K562 (cell line): ENCODE data around the gene C1orf122. TPM values are rescaled to one million over a fixed set of nuclear protein-coding genes. Genes with fewer than 3 reads are reported as not detected.

Source experiments
- ATAC-seq: fragments of 200-7000 bp; cut with Tn5 transposase; 3 replicates; pipeline ENCODE4 v1.9.1; 2020; ENCODE audit warnings: moderate library complexity
- BruUV-seq: library from RNA; stranded (reverse); fragments of 400-500 nt; replicated peaks from 2 replicates; lab custom pipeline; 2021; lab: Mats Ljungman, UMichigan
- CTCF ChIA-PET: fragments of 300-600 bp; formaldehyde crosslinking; extraction: SDS; loops from one replicate; lab custom pipeline; 2021; ENCODE audit warnings: low intra/inter-chr PET ratio; lab: Yijun Ruan, JAX
- POLR2A ChIA-PET: fragments of 300-600, 350-650 bp; sonication (Branson Sonifier 250); formaldehyde crosslinking; extraction: SDS; loops from one replicate; lab custom pipeline; 2021; ENCODE audit warnings: antibody characterized with exemption, inconsistent platforms; lab: Yijun Ruan, JAX
- DNase-seq, 4 experiments: peaks; one replicate each; pipeline versions ENCODE4 v3.0.0 to v3.0.0-alpha.2; 2011 to 2018; ENCODE audit warnings: low spot score in 3 of 4, mixed read lengths in 3 of 4; ENCODE audit errors: extremely low read depth in 1 of 4
- FAIRE-seq: peaks from 2 replicates; lab custom pipeline; 2011; peaks lifted over from hg19 to GRCh38; lab: Jason Lieb, UNC
- H2AFZ ChIP-seq: 2 replicates; pipeline ENCODE4 v1.6.0; 2011; ENCODE audit warnings: low read depth, low read length, control low read depth, inconsistent platforms
- H3K27ac ChIP-seq: fragments of 200-600 bp; 3 replicates; pipeline ENCODE4 v1.8.0; 2011; ENCODE audit warnings: low read depth, mild to moderate bottlenecking, control low read depth, inconsistent platforms, low read length, moderate library complexity, mixed read lengths; ENCODE audit errors: extremely low read depth
- H3K27me3 ChIP-seq, 2 experiments: fragments of 300-600 bp in 1 of 2; 2 replicates in 1 of 2; 3 replicates in 1 of 2; pipeline versions ENCODE4 v1.6.0 to v1.8.0; 2011; ENCODE audit warnings: inconsistent platforms in 2 of 2, low read length in 2 of 2, mild to moderate bottlenecking in 1 of 2, mixed read lengths in 1 of 2, moderate library complexity in 1 of 2; ENCODE audit not compliant: control insufficient read depth in 2 of 2, insufficient read depth in 2 of 2
- H3K36me3 ChIP-seq: fragments of 300-600 bp; 3 replicates; pipeline ENCODE4 v1.8.0; 2011; ENCODE audit warnings: mild to moderate bottlenecking, low read length, inconsistent platforms; ENCODE audit not compliant: control insufficient read depth, insufficient read depth
- H3K4me1 ChIP-seq, 2 experiments: fragments of 200-600 bp in 1 of 2; replicated peaks in 1 of 2; 2 replicates in 1 of 2; 3 replicates in 1 of 2; pipeline versions ENCODE4 v1.5.1 to v1.8.0; 2011; ENCODE audit warnings: inconsistent platforms in 2 of 2, low read length in 2 of 2, mild to moderate bottlenecking in 1 of 2, mixed read lengths in 1 of 2, moderate library complexity in 1 of 2; ENCODE audit not compliant: control insufficient read depth in 2 of 2, insufficient read depth in 2 of 2
- H3K4me2 ChIP-seq: 2 replicates; pipeline ENCODE4 v1.6.1; 2011; ENCODE audit warnings: low read length, control low read depth, inconsistent platforms, mixed read lengths; ENCODE audit not compliant: insufficient read depth
- H3K4me3 ChIP-seq: fragments of 200-600 bp; sonication (generic), shearing (Covaris generic); 2 replicates; pipeline ENCODE4 v1.5.1; 2016; ENCODE audit warnings: control low read depth, inconsistent platforms
- H3K79me2 ChIP-seq: fragments of 200-600 bp; 3 replicates; pipeline ENCODE4 v1.8.0; 2011; ENCODE audit warnings: low read length, inconsistent platforms; ENCODE audit not compliant: control insufficient read depth, insufficient read depth
- H3K9ac ChIP-seq, 2 experiments: 2 replicates each; pipeline versions ENCODE4 v1.6.0 to v1.6.1; 2011; ENCODE audit warnings: low read depth in 2 of 2, low read length in 2 of 2, control low read depth in 1 of 2, inconsistent platforms in 1 of 2, mild to moderate bottlenecking in 1 of 2, mixed read lengths in 1 of 2; ENCODE audit not compliant: insufficient read depth in 1 of 2
- H3K9me1 ChIP-seq: one replicate; pipeline ENCODE4 v1.6.0; 2011; ENCODE audit warnings: inconsistent platforms, mild to moderate bottlenecking, low read length, moderate library complexity; ENCODE audit not compliant: control insufficient read depth, insufficient read depth
- H3K9me3 ChIP-seq: replicated peaks from 2 replicates; pipeline ENCODE4 v1.5.1; 2011; ENCODE audit warnings: low read depth, low read length, inconsistent platforms; ENCODE audit not compliant: control insufficient read depth, insufficient read depth
- H4K20me1 ChIP-seq: replicated peaks from 2 replicates; pipeline ENCODE4 v1.6.1; 2011; ENCODE audit warnings: low read length, inconsistent platforms, mixed read lengths; ENCODE audit not compliant: control insufficient read depth, insufficient read depth
- AFF1 ChIP-seq, 2 experiments: fragments of 450-650 bp; IDR thresholded peaks; 2 replicates each; pipeline ENCODE4 v1.6.1; 2018; ENCODE audit warnings: mild to moderate bottlenecking in 2 of 2, low read depth in 1 of 2; ENCODE audit not compliant: partially characterized antibody in 2 of 2
- ATF7 ChIP-seq: fragments of 450-650 bp; IDR thresholded peaks from 2 replicates; pipeline ENCODE4 v1.7.1; 2014; ENCODE audit warnings: mild to moderate bottlenecking, moderate library complexity
- CBFB ChIP-seq: sonication (generic); formaldehyde crosslinking; IDR thresholded peaks from 2 replicates; pipeline ENCODE4 v1.4.0; 2020; ENCODE audit warnings: mild to moderate bottlenecking, missing genetic modification reagents
- ETV6 ChIP-seq, 3 experiments: fragments of 150-350 bp in 1 of 3; sonication (generic) in 1 of 3; formaldehyde crosslinking in 1 of 3; IDR thresholded peaks; 2 replicates each; pipeline versions ENCODE4 v1.6.1 to v1.8.0; 2014 to 2022; ENCODE audit warnings: borderline replicate concordance in 2 of 3, low read depth in 2 of 3, antibody characterized with exemption in 1 of 3, low read length in 1 of 3, mild to moderate bottlenecking in 1 of 3, missing genetic modification reagents in 1 of 3
- FOXM1 ChIP-seq, 2 experiments: fragments of 450-650 bp in 1 of 2; sonication (generic) in 1 of 2; formaldehyde crosslinking in 1 of 2; IDR thresholded peaks; 2 replicates each; pipeline versions ENCODE4 v1.6.1 to v1.9.0; 2017 to 2022; ENCODE audit warnings: low read depth in 2 of 2, mild to moderate bottlenecking in 2 of 2, missing genetic modification reagents in 1 of 2, moderate library complexity in 1 of 2
- HNRNPH1 ChIP-seq: fragments of 200-400 bp; formaldehyde crosslinking; optimal IDR thresholded peaks from 2 replicates; pipeline ENCODE3; 2017; ENCODE audit warnings: low read depth, mild to moderate bottlenecking, low read length, moderate library complexity
- KHSRP ChIP-seq: fragments of 450-650 bp; IDR thresholded peaks from 2 replicates; pipeline ENCODE4 v1.6.1; 2017
- MCM5 ChIP-seq: fragments of 450-650 bp; IDR thresholded peaks from 2 replicates; pipeline ENCODE4 v1.6.1; 2016; ENCODE audit warnings: low read depth
- NFXL1 ChIP-seq: fragments of 450-650 bp; formaldehyde crosslinking; IDR thresholded peaks from 2 replicates; pipeline ENCODE4 v1.4.0; 2021; ENCODE audit warnings: mild to moderate bottlenecking
- NR1H2 ChIP-seq: sonication (generic); formaldehyde crosslinking; IDR thresholded peaks from 2 replicates; pipeline ENCODE4 v1.4.0; 2020; ENCODE audit warnings: mild to moderate bottlenecking, missing genetic modification reagents
- PTTG1 ChIP-seq: fragments of 450-650 bp; IDR thresholded peaks from 2 replicates; pipeline ENCODE4 v1.6.1; 2016; ENCODE audit warnings: low read depth, mild to moderate bottlenecking, missing genetic modification characterization, missing compliant biosample characterization
- RFX5 ChIP-seq: IDR thresholded peaks from 2 replicates; pipeline ENCODE4 v1.6.1; 2011; ENCODE audit warnings: low read depth, mild to moderate bottlenecking, improper control_type of control experiment, low read length
- TCF7 ChIP-seq: sonication (generic); IDR thresholded peaks from 2 replicates; pipeline ENCODE4 v1.6.1; 2016; ENCODE audit warnings: antibody characterized with exemption, borderline replicate concordance
- TEAD2 ChIP-seq: fragments of 450-650 bp; IDR thresholded peaks from 2 replicates; pipeline ENCODE4 v1.6.1; 2016; ENCODE audit warnings: missing genetic modification characterization, control low read depth, missing compliant biosample characterization
- XRCC4 ChIP-seq: IDR thresholded peaks from one replicate; pipeline ENCODE4 v1.6.1; 2011; ENCODE audit not compliant: insufficient read depth, insufficient read length; ENCODE audit errors: extremely low read depth
- ZNF583 ChIP-seq: fragments of 250-450 bp; sonication (Bioruptor Pico); IDR thresholded peaks from 2 replicates; pipeline ENCODE4 v1.4.0; 2020
- WGBS: fragments of 100-300 bp; shearing (Covaris generic); methylation state at CpG from one replicate; pipeline ENCODE4 v1.1.6; 2016; ENCODE audit warnings: low coverage, mixed read lengths; ENCODE audit not compliant: insufficient coverage; ENCODE audit errors: missing lambda C conversion rate; 5-methylcytosine and 5-hydroxymethylcytosine counted together
- in situ Hi-C: fragments of 300-500 bp; cut with MboI; formaldehyde crosslinking; loops from 4 replicates; pipeline ENCODE4 v1.15.0; 2018; ENCODE audit warnings: inconsistent platforms, mixed read lengths
- intact Hi-C: fragments of 100-400 bp; cut with micrococcal nuclease; formaldehyde crosslinking; loops from 2 replicates; pipeline ENCODE4 v1.14.2; 2022
- polyA plus RNA-seq, 8 experiments: library from polyadenylated mRNA; depleted of rRNA in 4 of 8; stranded (reverse) in 5 of 8; unstranded in 3 of 8; fragments of >200 nt; fragmentation: Nextera tagmentation in 2 of 8; fragmentation: Illumina TruSeq in 1 of 8; extraction: Ambion mirVana in 2 of 8; extraction: Trizol in 1 of 8; gene quantifications; 2 replicates each; pipeline versions ENCODE4 v1.2.1 to v1.2.3, GENCODE V29; 2011 to 2014; ENCODE audit warnings: inconsistent platforms in 1 of 8, missing spikeins in 1 of 8
- total RNA-seq, 7 experiments: library from RNA; depleted of rRNA in 6 of 7; stranded (reverse); fragments of >200 nt in 6 of 7; fragmentation: Illumina TruSeq in 2 of 7; extraction: Trizol in 2 of 7; gene quantifications; 2 replicates each; pipeline versions ENCODE4 v1.2.1 to v1.2.3, GENCODE V29; 2011 to 2021; ENCODE audit warnings: low replicate concordance in 1 of 7
- TF ChIP-seq, protein P1 (sequence below): fragments of 250-450 bp; sonication (Bioruptor Pico); IDR thresholded peaks from 2 replicates; pipeline ENCODE4 v1.5.0; 2021

Gene C1orf122
- total and polyA plus RNA-seq, 9 of the 15 experiments (the other 6 are each of a cell fraction or from before 2014, with no cell fraction given) = 3.6 to 70.9 (median 17.3) TPM

DNA sequence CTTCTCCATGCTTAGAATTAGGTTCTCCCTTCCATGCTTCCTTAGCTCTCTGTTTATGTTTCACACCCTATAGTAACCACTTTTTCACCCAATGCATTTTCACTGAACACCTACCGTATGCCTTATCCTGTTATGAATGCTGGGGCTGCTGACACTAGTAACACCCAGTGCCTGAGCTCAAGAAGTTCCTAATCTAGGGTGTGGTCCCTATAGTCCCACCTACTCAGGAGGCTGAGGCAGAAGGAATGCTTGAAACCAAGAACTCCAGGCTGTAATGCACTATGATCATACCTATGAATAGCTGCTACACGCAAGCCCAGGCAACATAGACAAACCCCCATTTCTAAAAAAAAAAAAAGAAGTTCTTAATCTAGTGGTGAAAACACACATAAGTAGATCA, 48.1 kb upstream of the C1orf122 start:
- H3K27me3 ChIP-seq = peaks cover 18 to 24% of the 10 kb centered on the region in 2 experiments
- intact Hi-C loops = no loop called here
- FAIRE-seq = no peak

More for the DNA sequence above, 48.1 kb upstream of the C1orf122 start:
- H3K36me3 ChIP-seq = no peaks in the 10 kb centered on the region
- H3K9me1 ChIP-seq = no peaks in the 10 kb centered on the region
- H3K4me1 ChIP-seq = peaks cover 4 to 15% of the 10 kb centered on the region in 2 experiments; a peak in 3 of 5 replicates
- no peak overlapping the region for H3K9ac ChIP-seq
- no peaks in the 10 kb centered on the region for H3K79me2 ChIP-seq
- no TSS peak for BruUV-seq
- in situ Hi-C loops = no loop called here
- no peak overlapping the region; the same call in 2 of the 3 replicates for H3K27ac ChIP-seq
- ATAC-seq = no peak
- CTCF ChIA-PET = no interaction called here
- WGBS = 2% methylated on average over 2 of the region's 2 CpGs
- TF ChIP-seq TEAD2 (tag) = no peak
- no peak for TF ChIP-seq RFX5
- no peak for TF ChIP-seq AFF1 (IDR thresholded peaks at IDR 0.05; ENCODE audit: low read depth in 1 of 2, partially characterized antibody in 2 of 2)
- TF ChIP-seq, protein P1, sequence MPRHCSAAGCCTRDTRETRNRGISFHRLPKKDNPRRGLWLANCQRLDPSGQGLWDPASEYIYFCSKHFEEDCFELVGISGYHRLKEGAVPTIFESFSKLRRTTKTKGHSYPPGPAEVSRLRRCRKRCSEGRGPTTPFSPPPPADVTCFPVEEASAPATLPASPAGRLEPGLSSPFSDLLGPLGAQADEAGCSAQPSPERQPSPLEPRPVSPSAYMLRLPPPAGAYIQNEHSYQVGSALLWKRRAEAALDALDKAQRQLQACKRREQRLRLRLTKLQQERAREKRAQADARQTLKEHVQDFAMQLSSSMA = no peak
- TF ChIP-seq ETV6 (IDR thresholded peaks at IDR 0.05; ENCODE audit: borderline replicate concordance in 1 of 2, low read depth in 2 of 2, low read length in 1 of 2) = no peak
- no peak for TF ChIP-seq ETV6 (CRISPR knock-in tag; IDR thresholded peaks at IDR 0.05; ENCODE audit: borderline replicate concordance)
- no peak for TF ChIP-seq PTTG1 (tag)
- TF ChIP-seq NFXL1 (CRISPR knock-in tag) = no peak
- TF ChIP-seq HNRNPH1 = no peak
- TF ChIP-seq CBFB (CRISPR knock-in tag) = no peak
- TF ChIP-seq XRCC4 = no peak
- TF ChIP-seq FOXM1 (IDR thresholded peaks at IDR 0.05; ENCODE audit: low read depth) = no peak
- TF ChIP-seq FOXM1 (CRISPR knock-in tag; IDR thresholded peaks at IDR 0.05; ENCODE audit: low read depth) = no peak
- TF ChIP-seq ATF7 = no peak
- TF ChIP-seq KHSRP = no peak
- TF ChIP-seq NR1H2 (CRISPR knock-in tag) = no peak
- TF ChIP-seq ZNF583 (CRISPR knock-in tag) = no peak
- no peak for TF ChIP-seq MCM5
- TF ChIP-seq TCF7 = no peak
- H4K20me1 ChIP-seq = peaks cover 12% of the 10 kb centered on the region
- POLR2A ChIA-PET = interaction anchor here (0.6 to 1.3 kb wide), 4 partner anchors 9 to 1571 kb away, joined by 3 to 4 read pairs (median 4); no protein-coding TSS in a partner anchor
- no peaks in the 10 kb centered on the region for H3K9me3 ChIP-seq
- H3K4me3 ChIP-seq = no peak overlapping the region
- DNase-seq = no peak
- H3K4me2 ChIP-seq = no peak overlapping the region
- no peak overlapping the region for H2AFZ ChIP-seq
